WERI-Rb-1 (cell line): ENCODE measurements around the gene XPA.

Experiments
- DNase-seq: peaks from one replicate; pipeline ENCODE4 v3.0.0-alpha.2; 2020
- H3K27ac ChIP-seq: fragments of 250-450 bp; sonication (Bioruptor Pico); 2 replicates; pipeline ENCODE4 v1.5.1; 2020; ENCODE audit warnings: mild to moderate bottlenecking, moderate library complexity
- H3K27me3 ChIP-seq: fragments of 250-450 bp; sonication (Bioruptor Pico); 2 replicates; pipeline ENCODE4 v1.5.1; 2021; ENCODE audit warnings: mild to moderate bottlenecking, low read depth, moderate library complexity; ENCODE audit not compliant: insufficient read depth, severe bottlenecking
- H3K36me3 ChIP-seq: fragments of 250-450 bp; sonication (Bioruptor Pico); 2 replicates; pipeline ENCODE4 v1.5.1; 2020; ENCODE audit warnings: mild to moderate bottlenecking, moderate library complexity
- H3K4me3 ChIP-seq: 2 replicates; pipeline ENCODE4 v1.5.1; 2011; ENCODE audit warnings: low read depth, mild to moderate bottlenecking, control low read depth, low read length
- H3K9me3 ChIP-seq: fragments of 250-450 bp; sonication (Bioruptor Pico); 2 replicates; pipeline ENCODE4 v1.5.1; 2021; ENCODE audit warnings: mild to moderate bottlenecking, moderate library complexity; ENCODE audit not compliant: severe bottlenecking
- CTCF ChIP-seq: IDR thresholded peaks from 2 replicates; pipeline ENCODE4 v1.5.1; 2011; ENCODE audit warnings: low read depth, mild to moderate bottlenecking, control low read depth, inconsistent platforms, low read length

Gene XPA

GRCh38 chr9:97740848-97741821 lies 44.0 kb upstream of the XPA start:
- no peaks in the 10 kb centered on the region for H3K27me3 ChIP-seq
- no peaks in the 10 kb centered on the region for H3K36me3 ChIP-seq
- no peak for DNase-seq
- no peaks in the 10 kb centered on the region for H3K9me3 ChIP-seq
- no peak overlapping the region for H3K4me3 ChIP-seq
- TF ChIP-seq CTCF = no peak
- no peak overlapping the region for H3K27ac ChIP-seq

DNA sequence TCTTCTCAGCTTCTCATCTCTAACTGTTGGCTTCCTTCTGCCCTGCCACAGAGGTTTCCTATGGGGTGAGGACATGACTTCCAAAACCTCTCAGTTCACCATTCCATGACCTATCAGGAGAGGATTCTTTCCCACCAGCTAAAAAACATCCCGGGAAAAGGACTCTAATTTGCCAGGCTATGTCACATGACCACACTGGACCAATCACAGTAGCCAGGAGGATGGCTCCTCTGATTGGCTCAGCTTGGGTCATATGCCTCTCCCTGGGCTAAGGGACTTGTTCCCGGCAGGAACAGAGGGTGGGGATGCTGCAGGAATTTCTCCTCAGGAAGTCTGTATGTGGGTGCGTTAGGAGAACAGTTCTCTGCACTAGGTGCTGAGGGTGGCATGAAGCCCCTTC lies 40.3 kb upstream of the XPA start:
- Histone ChIP-seq H3K27ac (peak overlapping the region; percentile 16; the same call in 1 of the 2 replicates), H3K4me3 (peak overlapping the region; percentile 29; the same call in 1 of the 2 replicates), H3K27me3 (no peaks in the 10 kb centered on the region), H3K9me3 (no peaks in the 10 kb centered on the region), H3K36me3 (no peaks in the 10 kb centered on the region)
- TF ChIP-seq CTCF = no peak
- peak; percentile 64 for DNase-seq

DNA sequence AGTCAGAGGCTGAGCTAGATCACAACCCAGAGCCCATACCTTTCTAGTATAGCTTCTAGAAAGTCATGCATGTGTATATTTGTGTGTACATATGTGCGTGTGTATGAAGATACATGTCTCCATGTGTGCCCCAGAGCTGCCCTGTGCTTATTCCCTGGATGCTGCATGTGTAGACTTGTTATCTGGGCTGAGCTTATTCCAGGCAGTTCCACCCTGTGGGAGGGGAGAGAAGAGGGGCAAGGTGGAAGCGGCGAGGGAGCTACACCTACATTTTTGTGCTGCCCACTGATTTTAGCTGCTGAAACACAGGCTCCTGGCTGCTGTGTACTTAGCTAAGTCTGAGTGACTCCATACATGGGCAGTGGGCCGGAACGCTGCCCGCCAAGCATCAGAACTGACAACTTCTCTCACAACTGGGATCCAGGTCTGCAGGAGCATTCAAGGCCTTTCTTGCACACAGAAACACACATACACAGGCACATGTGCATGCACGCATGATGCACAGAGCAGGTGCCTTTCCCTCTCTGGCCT lies 38.0 kb upstream of the XPA start:
- H3K27me3 ChIP-seq = no peaks in the 10 kb centered on the region
- no peak for TF ChIP-seq CTCF
- no peaks in the 10 kb centered on the region for H3K36me3 ChIP-seq
- H3K9me3 ChIP-seq = no peaks in the 10 kb centered on the region
- no peak overlapping the region for H3K4me3 ChIP-seq
- H3K27ac ChIP-seq = no peak overlapping the region
- DNase-seq = no peak

GRCh38 chr9:97726716-97727115 lies 29.6 kb upstream of the XPA start:
- no peak for DNase-seq
- Histone ChIP-seq H3K36me3 (no peaks in the 10 kb centered on the region), H3K27me3 (no peaks in the 10 kb centered on the region), H3K27ac (no peak overlapping the region), H3K9me3 (no peaks in the 10 kb centered on the region), H3K4me3 (no peak overlapping the region)
- no peak for TF ChIP-seq CTCF

DNA sequence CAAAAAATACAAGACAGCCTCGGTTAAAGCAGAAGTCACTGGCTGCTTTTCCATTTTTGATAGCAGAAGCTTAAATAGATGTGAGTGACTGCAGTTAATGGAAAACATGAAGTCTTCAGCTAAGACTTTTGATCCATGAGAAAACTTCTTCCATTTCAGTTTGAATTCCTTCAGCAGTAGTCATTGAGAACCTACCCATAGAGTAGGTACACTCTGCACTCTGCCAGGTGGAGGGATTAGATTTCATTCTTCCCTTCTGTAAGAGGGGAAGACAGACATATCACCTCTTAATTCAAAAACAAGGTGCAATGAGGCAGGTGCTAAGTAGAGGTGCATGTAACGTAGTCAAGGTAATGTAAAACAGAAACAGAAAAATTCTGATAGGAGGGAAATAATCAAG lies 26.7 kb upstream of the XPA start:
- no peak for DNase-seq
- peaks cover 9% of the 10 kb centered on the region for H3K9me3 ChIP-seq
- no peak for TF ChIP-seq CTCF
- no peaks in the 10 kb centered on the region for H3K27me3 ChIP-seq
- H3K27ac ChIP-seq = no peak overlapping the region
- H3K4me3 ChIP-seq = no peak overlapping the region
- H3K36me3 ChIP-seq = no peaks in the 10 kb centered on the region
